ENCODE measurements around the gene OTOL1. TPM values are rescaled to one million over a fixed set of nuclear protein-coding genes. Genes with fewer than 3 reads are reported as not detected.

The OTOL1 gene
- polyA plus RNA-seq, 3 donors, result not detected

GRCh38 chr3:161531930-161532329 lies 35.3 kb downstream of the OTOL1 start:
- DNase-seq (ENCODE audit: low read depth in 3 of 3, low spot score in 2 of 3), result no peak

DNA sequence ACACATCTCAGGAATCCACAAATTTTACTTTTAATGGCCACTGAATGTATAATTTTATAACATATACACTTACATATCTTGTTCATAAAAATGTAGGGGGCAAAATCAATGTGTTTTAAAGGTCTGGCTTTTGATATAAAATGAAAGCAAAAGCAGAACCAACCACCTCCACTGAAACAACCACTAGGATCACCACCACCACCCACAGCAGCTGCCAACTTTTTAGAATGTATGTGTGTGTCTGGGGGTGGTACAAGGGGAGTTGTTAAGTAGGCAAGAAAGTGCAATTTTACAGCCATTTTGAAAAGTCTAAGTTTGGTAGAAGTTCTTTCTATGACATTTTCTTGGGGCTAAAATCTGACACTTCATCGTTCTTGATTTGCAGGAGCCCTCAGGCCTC lies 44.0 kb downstream of the OTOL1 start:
- DNase-seq (ENCODE audit: low read depth in 3 of 3, low spot score in 2 of 3), result no peak

- DNase-seq (ENCODE audit: low read depth in 3 of 3, low spot score in 2 of 3), result no peak
These were observed 49.2 kb downstream of the OTOL1 start for GRCh38 chr3:161545824-161546223.

DNA sequence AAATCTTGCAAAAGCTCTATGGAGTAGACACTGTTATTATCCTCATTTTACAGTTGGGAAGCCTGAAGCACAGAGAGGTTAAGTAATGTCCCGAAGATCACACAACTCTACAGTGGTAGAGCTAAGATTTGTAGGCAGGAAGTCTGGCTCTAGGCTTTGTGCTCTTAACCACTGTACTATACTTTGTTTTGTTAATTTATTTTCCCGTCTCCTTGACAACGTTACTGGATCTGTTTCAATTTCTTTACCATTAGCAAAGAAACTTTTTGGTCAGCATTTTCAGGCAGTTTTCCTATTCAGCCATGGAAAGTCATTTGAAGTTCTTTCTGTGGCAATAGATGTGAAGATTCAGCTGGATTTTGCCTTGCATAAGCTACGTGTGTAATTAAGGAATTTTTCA lies 51.7 kb downstream of the OTOL1 start:
- DNase-seq (ENCODE audit: low read depth in 3 of 3, low spot score in 2 of 3), result peak in 1 of 3 donors; percentile 10

DNA sequence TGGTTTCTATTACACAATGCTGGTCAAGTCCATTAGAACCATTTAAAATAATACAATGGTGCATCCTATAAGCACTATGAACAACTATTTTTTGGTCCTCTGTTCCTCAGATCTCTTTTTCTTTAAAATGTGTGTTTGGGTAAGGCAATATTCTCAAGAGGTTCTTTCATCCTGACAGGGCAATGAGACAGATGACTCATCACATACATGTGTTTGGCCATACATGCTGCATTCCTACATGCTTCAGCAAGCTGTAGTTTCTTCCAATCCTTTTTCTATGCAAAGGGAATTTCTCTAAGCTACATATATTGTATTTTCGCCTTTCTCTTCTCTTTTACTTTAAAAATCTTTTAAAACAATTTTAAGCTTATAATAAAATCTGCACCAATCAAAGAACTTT lies 52.7 kb downstream of the OTOL1 start:
- no peak for DNase-seq (ENCODE audit: low read depth in 3 of 3, low spot score in 2 of 3)

- no peak for DNase-seq (ENCODE audit: low read depth in 3 of 3, low spot score in 2 of 3)
These were observed 54.0 kb downstream of the OTOL1 start for GRCh38 chr3:161550491-161551195.

DNA sequence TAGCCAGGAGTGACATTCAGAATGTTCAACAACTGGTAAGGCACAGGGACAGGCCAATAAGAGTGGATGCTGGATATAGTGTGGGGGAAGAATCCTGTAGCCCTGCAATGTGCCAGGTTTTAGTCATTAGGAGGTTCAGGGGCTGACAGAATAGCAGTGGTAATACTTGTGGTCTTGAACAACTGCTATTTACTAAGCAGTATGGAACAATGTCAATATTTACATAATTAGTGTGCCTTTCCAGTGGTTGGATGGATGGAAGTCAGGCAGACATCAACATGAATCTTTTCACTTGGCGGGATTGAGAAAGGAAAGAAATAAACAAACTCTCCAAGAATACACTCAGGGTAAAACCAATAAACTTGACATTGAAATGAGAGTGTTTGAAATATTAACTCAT lies 55.1 kb downstream of the OTOL1 start:
- no peak for DNase-seq (ENCODE audit: low read depth in 3 of 3, low spot score in 2 of 3)

- DNase-seq (ENCODE audit: low read depth in 3 of 3, low spot score in 2 of 3), result no peak
These were observed 56.5 kb downstream of the OTOL1 start for GRCh38 chr3:161552984-161553560.

Other genes with a start within 250 kb of the OTOL1 start
- gene SPTSSB, start 125.3 kb upstream of the OTOL1 start, polyA plus RNA-seq (ENCODE audit: insufficient read length in 3 of 3), result 1 to 10 TPM; 3.0 to 5.7 (median 3.4) TPM

Measured in right renal cortex interstitium (tissue), 3 donors.